Measurements from ENCODE around the gene SLC39A9. TPM values are rescaled to one million over a fixed set of nuclear protein-coding genes. Genes with fewer than 3 reads are reported as not detected.
"Not testable (repeated sequence)": the region's sequence is repeated elsewhere in the genome, so short reads cannot be mapped to it uniquely, and the experiment has no call there.

SLC39A9 gene
- total RNA-seq, 1 donor from 2014 or later, result 61.2 TPM

- Histone ChIP-seq H3K79me2 (ENCODE audit: low read depth) (no peaks in the 10 kb centered on the region), H3K4me1 (no peaks in the 10 kb centered on the region), H3K9me3 (ENCODE audit: low read depth) (no peaks in the 10 kb centered on the region), H2AFZ (replicated peaks) (no peak overlapping the region), H3K4me2 (no peak overlapping the region), H3K27ac (no peak overlapping the region), H3F3A (ENCODE audit: low read depth) (no peaks in the 10 kb centered on the region), H3K36me3 (no peaks in the 10 kb centered on the region), H3K9ac (no peak overlapping the region), H3K4me3 (no peak overlapping the region), H3K27me3 (peaks cover 19% of the 10 kb centered on the region), H4K20me1 (ENCODE audit: low read depth) (no peaks in the 10 kb centered on the region)
- Mint-ChIP-seq H3K27me3 (ENCODE audit: insufficient read depth, low read depth) (peaks cover 5% of the 10 kb centered on the region), H3K4me3 (no peak overlapping the region), H3K4me1 (peaks cover 13% of the 10 kb centered on the region), H3K27ac (no peak overlapping the region), H3K9me3 (no peaks in the 10 kb centered on the region), H3K36me3 (no peaks in the 10 kb centered on the region)
- TF ChIP-seq EZH2 (IDR thresholded peaks at IDR 0.05) (no peak), CTCF (IDR thresholded peaks at IDR 0.05) (no peak), EZH2phosphoT487 (IDR thresholded peaks at IDR 0.05) (no peak)
- no peak for DNase-seq (ENCODE audit: low spot score)
Measured at GRCh38 chr14:69493791-69494190, 95.3 kb downstream of the SLC39A9 start.

GRCh38 chr14:69495341-69495921 lies 96.9 kb downstream of the SLC39A9 start:
- Histone ChIP-seq H3K9ac (no peak overlapping the region), H3K4me2 (no peak overlapping the region), H3K79me2 (ENCODE audit: low read depth) (no peaks in the 10 kb centered on the region), H2AFZ (replicated peaks) (no peak overlapping the region), H3K4me1 (no peaks in the 10 kb centered on the region), H3K27ac (no peak overlapping the region), H3K4me3 (no peak overlapping the region), H3K9me3 (ENCODE audit: low read depth) (no peaks in the 10 kb centered on the region), H3K27me3 (peaks cover 15% of the 10 kb centered on the region), H3K36me3 (no peaks in the 10 kb centered on the region), H4K20me1 (ENCODE audit: low read depth) (no peaks in the 10 kb centered on the region), H3F3A (ENCODE audit: low read depth) (no peaks in the 10 kb centered on the region)
- Mint-ChIP-seq H3K27me3 (ENCODE audit: insufficient read depth, low read depth) (peaks cover 2% of the 10 kb centered on the region), H3K4me1 (peaks cover 9% of the 10 kb centered on the region), H3K36me3 (no peaks in the 10 kb centered on the region), H3K27ac (no peak overlapping the region), H3K9me3 (no peaks in the 10 kb centered on the region), H3K4me3 (no peak overlapping the region)
- DNase-seq (ENCODE audit: low spot score), result no peak
- TF ChIP-seq CTCF (IDR thresholded peaks at IDR 0.05) (no peak), EZH2phosphoT487 (IDR thresholded peaks at IDR 0.05) (no peak), EZH2 (IDR thresholded peaks at IDR 0.05) (no peak)

GRCh38 chr14:69497866-69498265 lies 99.4 kb downstream of the SLC39A9 start:
- H3K4me2 ChIP-seq; DNase-seq (ENCODE audit: low spot score); H3K27me3 Mint-ChIP-seq (ENCODE audit: insufficient read depth, low read depth); H3K27ac Mint-ChIP-seq; H3K79me2 ChIP-seq (ENCODE audit: low read depth); H3K9me3 ChIP-seq (ENCODE audit: low read depth); H3K9ac ChIP-seq; H3K9me3 Mint-ChIP-seq; H3K4me1 ChIP-seq; H3K36me3 Mint-ChIP-seq; H4K20me1 ChIP-seq (ENCODE audit: low read depth); H3F3A ChIP-seq (ENCODE audit: low read depth); H3K36me3 ChIP-seq; H3K27ac ChIP-seq; H3K27me3 ChIP-seq; H3K4me3 ChIP-seq; H2AFZ ChIP-seq (replicated peaks); H3K4me1 Mint-ChIP-seq; H3K4me3 Mint-ChIP-seq: not testable (repeated sequence)

- H3F3A ChIP-seq (ENCODE audit: low read depth); H3K4me1 Mint-ChIP-seq; H3K4me1 ChIP-seq; H3K27ac ChIP-seq; H3K27me3 Mint-ChIP-seq (ENCODE audit: insufficient read depth, low read depth); DNase-seq (ENCODE audit: low spot score); H3K79me2 ChIP-seq (ENCODE audit: low read depth); H3K27me3 ChIP-seq; H4K20me1 ChIP-seq (ENCODE audit: low read depth); H3K27ac Mint-ChIP-seq; H3K4me3 Mint-ChIP-seq; H3K36me3 Mint-ChIP-seq; H3K4me2 ChIP-seq; H3K9me3 ChIP-seq (ENCODE audit: low read depth); H3K9ac ChIP-seq; H3K4me3 ChIP-seq; H3K36me3 ChIP-seq; H3K9me3 Mint-ChIP-seq; H2AFZ ChIP-seq (replicated peaks): not testable (repeated sequence)
Measured at GRCh38 chr14:69498286-69498685, 99.8 kb downstream of the SLC39A9 start.

Data from neural progenitor cell (in vitro differentiated cells).